GM19324 (cell line): ENCODE data around the gene ARHGEF39.
A peak's percentile ranks its signal among the peaks of the same experiment; 100 is the strongest.

ENCODE experiments used
- ATAC-seq: cut with Tn5 transposase; IDR thresholded peaks from one replicate; pipeline ENCODE4 v1.9.1; 2021; ENCODE audit warnings: mild to moderate bottlenecking, moderate library complexity; ENCODE audit not compliant: unreplicated experiment, low FRiP score

Gene ARHGEF39

GRCh38 chr9:35691757-35692301, 26.8 kb upstream of the ARHGEF39 start:
- ATAC-seq, result no peak

- ATAC-seq, result no peak
Observed at GRCh38 chr9:35691334-35691650, 26.3 kb upstream of the ARHGEF39 start.

GRCh38 chr9:35690614-35691333, 25.8 kb upstream of the ARHGEF39 start:
- ATAC-seq, result no peak

GRCh38 chr9:35690294-35690613, 25.3 kb upstream of the ARHGEF39 start:
- no peak for ATAC-seq

GRCh38 chr9:35689542-35690293, 24.7 kb upstream of the ARHGEF39 start, which contains the start of gene TPM2:
Gene TPM2, minus strand, starts transcription at chr9:35689925. Its CDS starts 108 bp downstream, at chr9:35689817.
- ATAC-seq, result no peak

GRCh38 chr9:35688558-35689541, 23.9 kb upstream of the ARHGEF39 start:
- ATAC-seq, result no peak

GRCh38 chr9:35687972-35688557, 23.1 kb upstream of the ARHGEF39 start:
- no peak for ATAC-seq

- no peak for ATAC-seq
Observed at GRCh38 chr9:35687306-35687705, 22.3 kb upstream of the ARHGEF39 start.

GRCh38 chr9:35686222-35687203, 21.5 kb upstream of the ARHGEF39 start:
- ATAC-seq, result no peak

GRCh38 chr9:35685506-35685905, 20.5 kb upstream of the ARHGEF39 start:
- ATAC-seq, result no peak

GRCh38 chr9:35684921-35685320, 19.9 kb upstream of the ARHGEF39 start:
- no peak for ATAC-seq

GRCh38 chr9:35683323-35683722, 18.3 kb upstream of the ARHGEF39 start:
- no peak for ATAC-seq

- no peak for ATAC-seq
Observed at GRCh38 chr9:35682520-35683315, 17.7 kb upstream of the ARHGEF39 start.

- ATAC-seq, result no peak
Observed at GRCh38 chr9:35682051-35682450, 17.1 kb upstream of the ARHGEF39 start.

GRCh38 chr9:35681341-35682002, 16.5 kb upstream of the ARHGEF39 start:
- ATAC-seq, result no peak

- peak; percentile 81 for ATAC-seq
Observed at GRCh38 chr9:35680331-35681105, 15.5 kb upstream of the ARHGEF39 start.

GRCh38 chr9:35679766-35680330, 14.9 kb upstream of the ARHGEF39 start:
- ATAC-seq, result no peak
